Gastroesophageal sphincter (tissue), 4 donors: Measurements from ENCODE around the gene TOMM20. TPM values are rescaled to one million over a fixed set of nuclear protein-coding genes. Genes with fewer than 3 reads are reported as not detected.
A peak's percentile ranks its signal among the peaks of the same experiment; 100 is the strongest.
"Not testable (repeated sequence)": the region's sequence is repeated elsewhere in the genome, so short reads cannot be mapped to it uniquely, and the experiment has no call there.

Experiments used
- ATAC-seq: fragments of 150-250 bp; one replicate; pipeline ENCODE4 v1.9.1; 2016; ENCODE audit warnings: mild to moderate bottlenecking, moderate library complexity
- H3K27ac ChIP-seq, 4 donors: fragments of 200-600 bp; sonication (generic) in 3 of 4; 1 replicate in 3 of 4; 2 replicates in 1 of 4; pipeline ENCODE4 v1.5.1; 2016 to 2019
- H3K27me3 ChIP-seq: fragments of 200-600 bp; sonication (generic); one replicate; pipeline ENCODE4 v1.5.1; 2019
- H3K36me3 ChIP-seq, 2 donors: fragments of 200-600 bp; sonication (generic); one replicate each; pipeline ENCODE4 v1.5.1; 2019; ENCODE audit warnings: control low read depth in 1 of 2
- H3K4me1 ChIP-seq, 3 donors: fragments of 200-600 bp; sonication (generic); 1 replicate in 2 of 3; 2 replicates in 1 of 3; pipeline ENCODE4 v1.5.1; 2016 to 2019; ENCODE audit warnings: control low read depth in 2 of 3
- H3K4me3 ChIP-seq, 2 donors: fragments of 200-600 bp; sonication (generic); one replicate each; pipeline ENCODE4 v1.5.1; 2019; ENCODE audit warnings: mild to moderate bottlenecking in 1 of 2, moderate library complexity in 1 of 2
- H3K9me3 ChIP-seq, 3 donors: fragments of 200-600 bp; sonication (generic); one replicate each; pipeline ENCODE4 v1.5.1; 2017 to 2019; ENCODE audit warnings: control low read depth in 2 of 3
- CTCF ChIP-seq, 4 experiments: fragments of 200-600 bp in 2 of 4; fragments of 450-650 bp in 2 of 4; sonication (generic) in 1 of 4; IDR thresholded peaks; one replicate each; pipeline ENCODE4 v1.5.1; 2017 to 2019; ENCODE audit warnings: antibody characterized with exemption in 4 of 4, mild to moderate bottlenecking in 2 of 4, moderate library complexity in 2 of 4
- EP300 ChIP-seq: sonication (generic); formaldehyde crosslinking; IDR thresholded peaks from one replicate; pipeline ENCODE4 v1.6.1; 2017; ENCODE audit warnings: antibody characterized with exemption, mild to moderate bottlenecking
- POLR2A ChIP-seq, 2 donors: fragments of 450-650 bp; IDR thresholded peaks; one replicate each; pipeline ENCODE4 v1.6.1; 2017; ENCODE audit warnings: antibody characterized with exemption in 2 of 2, mild to moderate bottlenecking in 2 of 2, moderate library complexity in 1 of 2
- POLR2AphosphoS5 ChIP-seq: sonication (generic); formaldehyde crosslinking; IDR thresholded peaks from one replicate; pipeline ENCODE4 v1.6.1; 2017; ENCODE audit warnings: antibody characterized with exemption
- WGBS, 2 donors: methylation state at CpG; one replicate each; pipeline ENCODE4 v1.1.5; 2018; ENCODE audit warnings: low coverage in 1 of 2; 5-methylcytosine and 5-hydroxymethylcytosine counted together
- total RNA-seq, 4 donors: library from RNA; depleted of rRNA; stranded (reverse); fragments of >200 nt; gene quantifications; one replicate each; pipeline ENCODE4 v1.1.0, GENCODE V29; 2016

The TOMM20 gene
- total RNA-seq, 4 donors from 2014 or later, result 57.8 to 111 (median 99.1) TPM

- Histone ChIP-seq H3K4me3 (no peak overlapping the region), H3K4me1 (peaks cover 0 to 16% (median 4%) of the 10 kb centered on the region in 3 donors), H3K36me3 (no peaks in the 10 kb centered on the region), H3K9me3 (no peaks in the 10 kb centered on the region), H3K27ac (peak overlapping the region in 1 of 4 donors; percentile 8), H3K27me3 (no peaks in the 10 kb centered on the region)
- TF ChIP-seq POLR2A (IDR thresholded peaks at IDR 0.05) (no peak), EP300 (no peak), POLR2AphosphoS5 (no peak), CTCF (IDR thresholded peaks at IDR 0.05) (no peak)
- WGBS, 2 donors, result 34 to 80% methylated on average over 2 to 4 of the region's 13 CpGs
- peak; percentile 35 for ATAC-seq
Observed at GRCh38 chr1:235100194-235100772, 28.4 kb downstream of the TOMM20 start.

- 92 to 100% methylated on average over 2 to 4 of the region's 9 CpGs for WGBS, 2 donors
- no peak for TF ChIP-seq POLR2A (IDR thresholded peaks at IDR 0.05)
- no peak for TF ChIP-seq EP300
- TF ChIP-seq CTCF (IDR thresholded peaks at IDR 0.05), result no peak
- no peak for TF ChIP-seq POLR2AphosphoS5
Observed at GRCh38 chr1:235098991-235099390, 29.6 kb downstream of the TOMM20 start.

GRCh38 chr1:235098547-235098946, 30.1 kb downstream of the TOMM20 start:
- Histone ChIP-seq H3K4me1 (peaks cover 2 to 6% (median 6%) of the 10 kb centered on the region in 3 donors), H3K27ac (no peak overlapping the region), H3K27me3 (no peaks in the 10 kb centered on the region), H3K9me3 (no peaks in the 10 kb centered on the region), H3K36me3 (no peaks in the 10 kb centered on the region), H3K4me3 (no peak overlapping the region)
- WGBS, 2 donors, result 76 to 90% methylated on average over 5 to 6 of the region's 6 CpGs
- ATAC-seq, result no peak
- TF ChIP-seq POLR2A (IDR thresholded peaks at IDR 0.05), result no peak
- no peak for TF ChIP-seq POLR2AphosphoS5
- TF ChIP-seq EP300, result no peak
- TF ChIP-seq CTCF (IDR thresholded peaks at IDR 0.05), result no peak

More at GRCh38 chr1:235098991-235099390, 29.6 kb downstream of the TOMM20 start:
- H3K27ac ChIP-seq, result no peak overlapping the region
- no peaks in the 10 kb centered on the region for H3K36me3 ChIP-seq
- no peaks in the 10 kb centered on the region for H3K27me3 ChIP-seq
- no peak overlapping the region for H3K4me3 ChIP-seq
- H3K4me1 ChIP-seq, result peaks cover 0 to 5% (median 1%) of the 10 kb centered on the region in 3 donors
- ATAC-seq, result no peak
- no peaks in the 10 kb centered on the region for H3K9me3 ChIP-seq

- ATAC-seq, H3K27ac ChIP-seq, H3K9me3 ChIP-seq, H3K27me3 ChIP-seq, H3K4me3 ChIP-seq, H3K36me3 ChIP-seq: not testable (repeated sequence)
- WGBS, 2 donors, result 93 to 94% methylated on average over 3 to 4 of the region's 14 CpGs
- peaks cover 4 to 14% (median 9%) of the 10 kb centered on the region in 3 donors for H3K4me1 ChIP-seq
Observed at GRCh38 chr1:235097501-235097900, 31.1 kb downstream of the TOMM20 start.

- no peak overlapping the region for H3K4me3 ChIP-seq
- no peak for ATAC-seq
- no peak overlapping the region for H3K27ac ChIP-seq
- no peaks in the 10 kb centered on the region for H3K9me3 ChIP-seq
- no peaks in the 10 kb centered on the region for H3K36me3 ChIP-seq
- 81 to 84% methylated on average over 5 to 6 of the region's 6 CpGs for WGBS, 2 donors
- TF ChIP-seq EP300, result no peak
- no peak for TF ChIP-seq CTCF (IDR thresholded peaks at IDR 0.05)
- no peak for TF ChIP-seq POLR2A (IDR thresholded peaks at IDR 0.05)
- no peak for TF ChIP-seq POLR2AphosphoS5
- peaks cover 4 to 19% (median 9%) of the 10 kb centered on the region in 3 donors for H3K4me1 ChIP-seq
- no peaks in the 10 kb centered on the region for H3K27me3 ChIP-seq
Observed at GRCh38 chr1:235095938-235096562, 32.6 kb downstream of the TOMM20 start.
